Astrocyte (in vitro differentiated cells and primary cell): ENCODE data around the gene AMPD3.

Source experiments
- CTCF ChIP-seq: IDR thresholded peaks from 2 replicates; pipeline ENCODE4 v1.5.1; 2011; ENCODE audit warnings: low read depth, mild to moderate bottlenecking, inconsistent platforms, low read length, moderate library complexity; ENCODE audit not compliant: insufficient read depth
- EZH2 ChIP-seq: IDR thresholded peaks from 2 replicates; pipeline ENCODE4 v1.6.1; 2012; ENCODE audit warnings: mild to moderate bottlenecking, low read length, inconsistent platforms; ENCODE audit not compliant: insufficient read depth

GRCh38 chr11:10493041-10493663 is 38.1 kb downstream of the AMPD3 start:
- TF ChIP-seq CTCF: no peak
- TF ChIP-seq EZH2: no peak
